CD4-positive, alpha-beta T cell treated with Interferon alpha-2 for 1 hour (primary cell): ENCODE results near the gene RNU1-1.
"Not testable (repeated sequence)": the region's sequence is repeated elsewhere in the genome, so short reads cannot be mapped to it uniquely, and the experiment has no call there.

ENCODE experiments used
- DNase-seq, 2 donors: peaks; one replicate each; pipeline ENCODE4 v3.0.0-alpha.2; 2020 to 2022

Gene RNU1-1

GRCh38 chr1:16491056-16491675 lies 22.9 kb downstream of the RNU1-1 start:
- DNase-seq, result no peak

DNA sequence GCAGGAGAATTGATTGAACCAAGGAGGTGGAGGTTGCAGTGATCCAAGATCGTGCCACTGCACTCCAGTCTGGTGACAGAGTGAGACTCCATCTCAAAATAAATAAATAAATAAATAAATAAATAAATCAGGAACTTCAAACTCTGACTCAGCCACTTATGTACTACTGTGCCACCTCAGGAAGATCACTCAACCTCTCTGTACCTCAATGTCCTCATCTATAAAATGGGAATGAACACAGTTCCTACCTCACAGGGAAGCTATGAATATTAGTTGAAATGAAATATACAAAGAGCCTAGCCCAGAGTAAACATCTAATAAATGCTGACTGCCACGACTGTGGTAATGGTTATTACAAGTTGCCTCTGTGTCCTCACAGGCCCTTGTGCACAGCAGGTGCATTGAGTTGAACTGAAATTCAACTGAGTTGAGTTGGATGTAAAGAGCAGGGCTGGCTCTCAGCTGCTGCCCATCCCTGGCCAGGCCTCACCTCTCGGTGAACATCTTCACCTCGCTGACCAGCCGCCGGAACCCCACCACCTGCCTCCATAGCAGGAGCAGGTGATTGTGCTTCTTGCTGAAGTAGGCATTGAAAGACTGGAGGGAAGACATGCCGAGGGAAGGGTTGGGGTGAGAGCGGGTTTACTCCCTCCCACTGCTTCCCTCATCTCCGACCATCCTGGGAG lies 24.7 kb downstream of the RNU1-1 start:
- DNase-seq, result not testable (repeated sequence)

- DNase-seq, result not testable (repeated sequence)
These were observed 27.1 kb downstream of the RNU1-1 start for GRCh38 chr1:16487011-16487410.

DNA sequence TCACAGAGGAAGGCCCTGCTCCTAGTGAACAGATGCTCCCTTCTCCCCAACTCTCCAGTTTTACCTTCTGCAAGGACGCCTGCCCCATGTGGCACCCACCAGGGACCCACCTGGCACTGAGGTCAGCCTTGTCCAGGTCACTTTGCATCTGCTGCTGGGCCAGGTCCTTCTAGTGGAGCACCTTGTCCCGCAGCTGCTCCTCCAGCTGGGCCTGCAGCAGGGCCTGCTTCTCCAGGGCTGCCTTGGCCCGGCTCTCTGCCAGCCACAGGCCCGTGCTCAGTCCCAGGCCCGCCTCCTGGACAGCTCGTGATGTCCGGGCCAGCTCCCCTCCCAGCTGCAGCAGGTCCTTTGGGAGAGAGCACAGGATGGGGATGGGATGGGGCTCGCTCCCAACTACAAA lies 27.8 kb downstream of the RNU1-1 start:
- DNase-seq, result not testable (repeated sequence)

DNA sequence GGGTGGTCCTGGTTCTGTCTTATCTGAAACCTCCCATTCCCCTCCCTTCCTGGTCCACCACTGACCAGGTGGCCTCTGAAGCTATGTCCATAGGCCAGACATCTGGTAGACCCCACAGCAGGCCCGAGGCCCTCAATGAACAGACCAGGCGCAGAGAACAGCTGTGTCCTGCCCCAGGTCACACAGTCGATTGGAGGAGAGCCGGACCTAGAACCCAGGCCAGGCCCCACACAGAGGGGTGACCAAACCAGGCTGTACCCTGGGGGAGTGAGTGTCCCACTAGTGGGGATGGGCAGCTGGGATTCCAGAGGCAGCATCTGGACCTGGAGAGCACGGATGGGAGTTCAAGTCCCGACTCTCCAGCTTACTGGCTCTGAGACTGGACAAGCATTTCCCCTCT lies 29.2 kb downstream of the RNU1-1 start:
- DNase-seq, result no peak

GRCh38 chr1:16484501-16484835 lies 29.6 kb downstream of the RNU1-1 start:
- DNase-seq, result no peak

GRCh38 chr1:16483639-16484500 lies 30.2 kb downstream of the RNU1-1 start:
- not testable (repeated sequence) for DNase-seq

DNA sequence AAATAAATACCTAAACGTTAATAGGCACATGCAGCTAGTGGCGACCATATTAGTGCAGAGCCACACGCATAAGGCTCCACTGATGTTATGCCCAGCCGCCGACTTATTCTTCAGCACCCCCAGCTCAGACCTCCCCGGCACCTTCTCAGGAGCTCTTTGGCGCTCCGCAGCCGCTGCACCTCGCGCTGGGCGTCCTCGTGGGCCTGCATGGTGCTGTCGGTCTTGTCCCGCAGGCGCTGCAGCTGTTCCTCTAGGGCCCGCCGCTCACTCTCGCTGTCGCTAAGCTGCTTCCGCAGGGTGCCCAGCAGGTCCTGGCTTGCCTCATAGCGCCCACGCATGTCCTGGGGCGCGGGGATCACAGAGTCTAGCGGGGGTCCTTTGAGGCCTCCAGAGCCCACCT lies 30.9 kb downstream of the RNU1-1 start:
- not testable (repeated sequence) for DNase-seq

DNA sequence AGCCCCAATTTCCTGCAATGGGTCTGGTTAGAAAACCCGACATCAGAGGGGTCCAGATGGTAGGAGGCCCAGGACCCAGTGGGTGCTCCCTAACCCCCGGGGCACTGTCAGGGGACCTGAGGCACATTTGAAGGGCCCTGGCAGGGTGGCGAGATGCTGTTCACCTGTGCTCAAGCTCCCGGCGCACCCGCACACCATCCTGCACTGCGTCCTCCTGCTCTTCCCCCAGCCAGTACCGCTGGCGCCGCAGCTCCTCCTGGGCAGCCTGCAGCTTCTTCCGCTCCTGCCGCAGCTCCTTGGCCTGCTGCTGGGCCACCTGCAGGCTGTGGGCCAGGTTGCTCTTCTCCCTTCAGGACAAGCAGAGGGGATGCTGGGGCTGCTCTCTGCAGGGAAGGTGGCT lies 36.0 kb downstream of the RNU1-1 start:
- no peak for DNase-seq

GRCh38 chr1:16475771-16476770 lies 38.0 kb downstream of the RNU1-1 start:
- DNase-seq, result not testable (repeated sequence)

DNA sequence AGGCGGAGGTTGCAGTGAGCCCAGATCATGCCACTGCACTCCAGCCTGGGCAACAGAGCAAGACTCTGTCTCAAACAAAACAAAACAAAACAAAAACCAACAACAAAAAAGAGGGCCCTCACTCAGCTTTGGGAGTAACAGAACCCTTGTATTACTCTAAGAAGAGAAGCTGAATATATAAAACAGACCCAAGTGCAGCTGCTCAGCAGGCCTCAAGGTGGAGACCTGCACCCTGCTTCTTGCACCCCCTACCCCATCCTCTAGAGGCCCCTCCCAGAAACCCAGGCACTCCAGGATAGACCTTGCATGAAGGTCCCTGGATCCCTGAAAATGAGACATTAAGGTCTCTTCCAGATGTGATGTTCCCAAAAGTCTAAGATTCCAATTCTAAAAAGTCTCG lies 39.2 kb downstream of the RNU1-1 start:
- DNase-seq, result not testable (repeated sequence)

DNA sequence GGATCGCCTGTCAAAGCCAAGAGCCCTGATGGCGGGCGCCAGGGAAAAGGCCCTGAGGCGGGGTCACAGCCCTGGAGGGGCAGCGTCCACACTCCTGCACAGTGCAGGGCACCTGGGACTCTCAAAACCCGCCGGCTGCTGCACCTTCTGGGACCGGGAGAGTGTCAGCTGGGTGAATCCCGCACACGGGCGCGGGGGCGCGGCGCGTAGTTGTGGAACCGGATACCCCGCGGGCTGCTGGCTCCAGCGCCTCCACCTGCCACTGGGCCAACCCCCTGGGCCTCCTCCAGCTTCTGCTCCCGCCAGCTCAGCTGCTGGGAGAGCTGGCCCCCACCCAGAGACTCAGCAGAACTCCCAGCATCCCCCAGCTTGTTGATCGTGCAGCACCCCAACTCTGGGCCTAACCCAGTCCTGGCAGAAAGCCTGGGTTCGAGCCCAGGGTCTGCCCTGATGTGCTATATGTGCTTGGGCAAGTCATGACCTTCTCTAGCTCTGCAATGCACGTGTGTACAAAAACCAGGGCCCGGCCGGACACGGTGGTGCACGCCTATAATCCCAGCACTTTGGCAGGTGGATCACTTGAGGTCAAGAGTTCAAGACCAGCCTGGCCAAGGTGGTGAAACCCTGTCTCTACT lies 39.8 kb downstream of the RNU1-1 start:
- no peak for DNase-seq

DNA sequence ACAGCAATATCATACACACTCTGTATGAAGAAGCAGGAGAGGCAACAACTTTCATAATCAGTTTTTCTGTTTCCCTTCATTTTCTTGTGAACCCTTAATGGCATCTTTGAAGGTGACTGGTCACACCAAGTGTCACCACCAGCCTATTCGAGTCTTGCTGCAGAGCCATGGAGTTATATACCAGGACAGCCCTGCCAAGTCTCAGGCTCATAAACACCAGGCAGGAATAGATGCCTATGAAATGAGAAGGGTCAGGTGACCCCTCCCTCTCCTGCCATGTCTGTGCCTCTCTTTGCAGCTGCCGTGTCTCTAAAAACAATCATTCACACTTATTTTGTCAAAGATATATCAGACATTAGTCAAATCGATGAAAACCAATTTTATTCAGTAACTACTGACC lies 45.5 kb downstream of the RNU1-1 start:
- no peak for DNase-seq

DNA sequence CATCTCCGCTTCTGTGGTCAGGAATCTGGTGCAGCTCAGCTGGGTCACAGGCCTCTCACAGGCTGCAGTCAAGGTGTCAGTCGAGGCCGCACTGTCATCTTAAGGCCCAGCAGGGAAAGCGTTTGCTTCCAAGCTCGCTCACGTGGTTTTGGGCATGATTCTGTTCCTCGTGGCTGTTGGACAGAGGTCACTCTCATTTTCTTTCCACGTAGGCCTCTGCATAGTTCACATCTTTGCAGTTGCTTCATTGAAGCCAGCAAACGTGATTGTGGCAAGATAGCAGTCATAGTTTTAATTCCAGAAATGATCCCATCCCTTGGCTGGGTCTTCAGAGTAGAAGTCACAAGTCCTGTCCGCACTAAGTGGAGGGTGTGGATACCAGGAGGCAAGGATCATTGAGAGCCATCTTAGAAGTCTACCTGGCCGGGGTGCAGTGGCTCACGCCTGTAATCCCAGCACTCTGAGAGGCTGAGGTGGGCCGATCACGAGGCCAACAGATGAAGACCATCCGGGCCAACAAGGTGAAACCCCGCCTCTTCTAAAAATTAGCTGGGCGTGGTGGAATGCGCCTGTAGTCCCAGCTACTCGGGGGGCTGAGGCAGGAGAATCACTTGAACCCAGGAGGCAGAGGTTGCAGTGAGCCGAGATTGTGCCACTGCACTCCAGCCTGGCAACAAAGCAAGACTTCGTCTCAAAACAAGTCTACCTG lies 49.0 kb downstream of the RNU1-1 start:
- no peak for DNase-seq
